Progenitor cell of endocrine pancreas (in vitro differentiated cells): ENCODE measurements around the gene PLCH1. TPM values are rescaled to one million over a fixed set of nuclear protein-coding genes. Genes with fewer than 3 reads are reported as not detected.
"Not testable (repeated sequence)": the region's sequence is repeated elsewhere in the genome, so short reads cannot be mapped to it uniquely, and the experiment has no call there.

Experiments used
- DNase-seq: peaks from one replicate; pipeline ENCODE4 v3.0.0; 2021; ENCODE audit warnings: low spot score; ENCODE audit not compliant: unreplicated experiment
- H3K27ac Mint-ChIP-seq: 2 replicates; pipeline ENCODE4 v1.8.0; 2021; ENCODE audit warnings: mild to moderate bottlenecking, moderate library complexity, mixed read lengths
- H3K27me3 Mint-ChIP-seq: 2 replicates; pipeline ENCODE4 v1.8.0; 2021; ENCODE audit warnings: mixed read lengths
- H3K36me3 Mint-ChIP-seq: 2 replicates; pipeline ENCODE4 v1.8.0; 2022; ENCODE audit warnings: mixed read lengths; ENCODE audit not compliant: insufficient read depth
- H3K4me1 Mint-ChIP-seq: 2 replicates; pipeline ENCODE4 v1.8.0; 2021; ENCODE audit warnings: low read depth, mixed read lengths
- H3K4me3 Mint-ChIP-seq: 2 replicates; pipeline ENCODE4 v1.8.0; 2021; ENCODE audit warnings: low read depth, mild to moderate bottlenecking, moderate library complexity, mixed read lengths
- H3K9me3 Mint-ChIP-seq: 2 replicates; pipeline ENCODE4 v1.8.0; 2021; ENCODE audit warnings: low read depth, mixed read lengths
- CTCF ChIP-seq: fragments of 200-600 bp; sonication (generic); IDR thresholded peaks from one replicate; pipeline ENCODE4 v1.5.0; 2021; ENCODE audit warnings: antibody characterized with exemption, mild to moderate bottlenecking; ENCODE audit not compliant: unreplicated experiment
- total RNA-seq: library from RNA; stranded (reverse); gene quantifications from 2 replicates; pipeline ENCODE4 v1.2.1, GENCODE V29; 2021

Gene PLCH1
- total RNA-seq, 1 donor from 2014 or later: 14.2 TPM

GRCh38 chr3:155404486-155404885 lies 340.4 kb downstream of the PLCH1 start:
- no peaks in the 10 kb centered on the region for H3K9me3 Mint-ChIP-seq
- no peak overlapping the region for H3K4me3 Mint-ChIP-seq
- no peak overlapping the region for H3K27ac Mint-ChIP-seq
- no peak for TF ChIP-seq CTCF
- H3K27me3 Mint-ChIP-seq: peaks cover 21% of the 10 kb centered on the region
- no peaks in the 10 kb centered on the region for H3K36me3 Mint-ChIP-seq
- peaks cover 4% of the 10 kb centered on the region for H3K4me1 Mint-ChIP-seq
- no peak for DNase-seq

DNA sequence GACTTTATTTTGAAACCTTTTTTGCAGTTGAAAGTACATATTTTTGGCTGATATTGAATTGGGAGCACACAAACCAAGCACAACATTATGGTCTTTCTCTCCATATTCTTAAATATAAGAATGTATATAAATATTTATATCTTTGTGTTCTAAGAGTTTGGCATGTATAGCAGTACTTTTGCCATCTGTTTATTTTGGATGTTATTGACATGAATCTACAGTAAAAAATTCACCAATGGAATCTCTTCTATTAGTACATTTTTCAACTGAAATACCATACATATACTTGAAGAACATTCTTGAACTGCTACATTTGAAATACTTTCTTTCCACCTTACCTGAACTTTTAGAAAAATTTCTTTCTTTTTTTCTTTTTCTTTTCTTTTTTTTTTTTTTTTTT lies 342.2 kb downstream of the PLCH1 start:
- H3K4me3 Mint-ChIP-seq: no peak overlapping the region
- TF ChIP-seq CTCF: no peak
- H3K27me3 Mint-ChIP-seq: peaks cover 16% of the 10 kb centered on the region
- no peak for DNase-seq
- H3K27ac Mint-ChIP-seq: no peak overlapping the region
- H3K9me3 Mint-ChIP-seq: no peaks in the 10 kb centered on the region
- no peaks in the 10 kb centered on the region for H3K4me1 Mint-ChIP-seq
- no peaks in the 10 kb centered on the region for H3K36me3 Mint-ChIP-seq

- H3K9me3 Mint-ChIP-seq: peaks cover 4% of the 10 kb centered on the region
- H3K27me3 Mint-ChIP-seq: peaks cover 6% of the 10 kb centered on the region
- DNase-seq: no peak
- no peak for TF ChIP-seq CTCF
- peaks cover 1% of the 10 kb centered on the region for H3K36me3 Mint-ChIP-seq
- H3K4me3 Mint-ChIP-seq: no peak overlapping the region
- no peaks in the 10 kb centered on the region for H3K4me1 Mint-ChIP-seq
- no peak overlapping the region for H3K27ac Mint-ChIP-seq
Observed at GRCh38 chr3:155398046-155398445, 346.8 kb downstream of the PLCH1 start.

DNA sequence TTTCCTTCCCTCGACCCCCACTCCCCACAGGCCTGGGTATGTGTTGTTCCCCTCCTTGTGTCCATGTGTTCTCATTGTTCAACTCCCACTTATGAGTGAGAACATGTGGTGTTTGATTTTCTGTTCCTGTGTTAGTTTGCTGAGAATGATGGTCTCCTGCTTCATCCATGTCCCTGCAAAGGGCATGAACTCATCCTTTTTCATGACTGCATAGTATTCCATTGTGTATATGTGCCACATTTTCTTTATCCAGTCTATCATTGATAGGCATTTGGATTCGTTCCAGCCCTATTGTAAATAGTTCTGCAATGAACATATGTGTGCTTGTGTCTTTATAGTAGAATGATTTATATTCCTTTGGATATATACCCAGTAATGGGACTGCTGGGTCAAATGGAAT lies 350.0 kb downstream of the PLCH1 start:
- H3K9me3 Mint-ChIP-seq, H3K4me3 Mint-ChIP-seq, H3K27ac Mint-ChIP-seq, H3K27me3 Mint-ChIP-seq, DNase-seq, H3K4me1 Mint-ChIP-seq, H3K36me3 Mint-ChIP-seq: not testable (repeated sequence)

- Mint-ChIP-seq H3K4me3 (no peak overlapping the region), H3K27ac (no peak overlapping the region), H3K9me3 (peaks cover 4% of the 10 kb centered on the region), H3K36me3 (peaks cover 1% of the 10 kb centered on the region), H3K27me3 (no peaks in the 10 kb centered on the region), H3K4me1 (no peaks in the 10 kb centered on the region)
- no peak for TF ChIP-seq CTCF
- no peak for DNase-seq
Observed at GRCh38 chr3:155394240-155394639, 350.6 kb downstream of the PLCH1 start.

GRCh38 chr3:155393316-155393715 lies 351.6 kb downstream of the PLCH1 start:
- Mint-ChIP-seq H3K9me3 (peaks cover 4% of the 10 kb centered on the region), H3K4me3 (no peak overlapping the region), H3K4me1 (no peaks in the 10 kb centered on the region)

More at GRCh38 chr3:155393316-155393715, 351.6 kb downstream of the PLCH1 start:
- Mint-ChIP-seq H3K27ac (no peak overlapping the region), H3K27me3 (peaks cover 5% of the 10 kb centered on the region), H3K36me3 (peaks cover 1% of the 10 kb centered on the region)
- DNase-seq: no peak
- no peak for TF ChIP-seq CTCF
